ENCODE data around the gene EML4. TPM values are rescaled to one million over a fixed set of nuclear protein-coding genes. Genes with fewer than 3 reads are reported as not detected.

EML4 gene
- total RNA-seq, 1 experiment from 2014 or later: 31.2 TPM

GRCh38 chr2:42382144-42382543 is 213.0 kb downstream of the EML4 start:
- Mint-ChIP-seq H3K27ac (ENCODE audit: low read depth, unreplicated experiment) (no peak overlapping the region), H3K9me3 (ENCODE audit: unreplicated experiment) (no peaks in the 10 kb centered on the region), H3K27me3 (ENCODE audit: insufficient read depth, unreplicated experiment) (no peaks in the 10 kb centered on the region), H3K4me1 (ENCODE audit: insufficient read depth, unreplicated experiment) (no peaks in the 10 kb centered on the region), H3K4me3 (ENCODE audit: unreplicated experiment) (no peak overlapping the region), H3K36me3 (ENCODE audit: insufficient read depth, unreplicated experiment) (no peaks in the 10 kb centered on the region)
- no peak for TF ChIP-seq CTCF (IDR thresholded peaks at IDR 0.05; ENCODE audit: unreplicated experiment)
- BruUV-seq (replicated peaks): no TSS peak
- intact Hi-C loops (cut with micrococcal nuclease): no loop called here
- POLR2A ChIA-PET: no interaction called here
- CTCF ChIA-PET: no interaction called here
- no peak for DNase-seq (ENCODE audit: unreplicated experiment)

Other genes starting within 250 kb of the EML4 start
- gene PKDCC, start 121.3 kb upstream of the EML4 start, total RNA-seq (2022): 0.49 and 0.96 TPM in 2 replicates
- 190 and 249 TPM in 2 replicates for gene COX7A2L, start 191.9 kb downstream of the EML4 start, total RNA-seq (2022)

All from MCF 10A (cell line).